ENCODE measurements around the gene KHSRP. TPM values are rescaled to one million over a fixed set of nuclear protein-coding genes. Genes with fewer than 3 reads are reported as not detected.
A peak's percentile ranks its signal among the peaks of the same experiment; 100 is the strongest.

The KHSRP gene
- total and polyA plus RNA-seq, 2 donors (not counting 1 experiment from before 2014, with no cell fraction given) = 79.6 to 205 TPM

- H3K9me3 Mint-ChIP-seq (ENCODE audit: insufficient read depth) = no peaks in the 10 kb centered on the region
- H3K4me3 Mint-ChIP-seq = no peak overlapping the region
- no peak overlapping the region for H3K4me3 ChIP-seq (ENCODE audit: control extremely low read depth in 1 of 5, extremely low read depth in 1 of 5, insufficient read depth in 1 of 5, low read depth in 2 of 5, low read length in 4 of 5)
- H3K9me3 ChIP-seq (ENCODE audit: control extremely low read depth in 1 of 3, control insufficient read depth in 2 of 3, insufficient read depth in 1 of 3, low read length in 2 of 3) = no peaks in the 10 kb centered on the region
- CTCF ChIA-PET = no interaction called here
- POLR2A ChIA-PET = no interaction called here
- no peaks in the 10 kb centered on the region for H3K79me2 ChIP-seq (ENCODE audit: control insufficient read depth, insufficient read depth, low read length)
- H4K20me1 ChIP-seq (ENCODE audit: control insufficient read depth, insufficient read depth, low read length, poor library complexity, severe bottlenecking) = peaks cover 36% of the 10 kb centered on the region
- intact Hi-C loops (cut with micrococcal nuclease) = no loop called here
- no peak overlapping the region for H3K27ac ChIP-seq (ENCODE audit: low read length in 2 of 2)
- no peaks in the 10 kb centered on the region for H3K4me1 ChIP-seq (ENCODE audit: control insufficient read depth in 2 of 2, insufficient read depth in 2 of 2, low read length in 2 of 2)
- DNase-seq (peak; percentile 56), ATAC-seq (ENCODE audit: low read depth) (peak; percentile 61)
- no peak for TF ChIP-seq EZH2 (IDR thresholded peaks at IDR 0.05; ENCODE audit: borderline replicate concordance, insufficient read depth, low read depth, low read length, poor library complexity, severe bottlenecking)
- TF ChIP-seq CTCF (IDR thresholded peaks at IDR 0.05) = peak; percentile 53
- 81% methylated on average over 13 of the region's 15 CpGs for WGBS (ENCODE audit: insufficient coverage)
- no peaks in the 10 kb centered on the region for H3K4me1 Mint-ChIP-seq
- H3K36me3 ChIP-seq (replicated peaks in 1 of 2; ENCODE audit: control extremely low read depth in 1 of 2, control insufficient read depth in 1 of 2, extremely low read depth in 1 of 2, insufficient read depth in 2 of 2, low read length in 1 of 2) = peaks cover 0 to 35% of the 10 kb centered on the region in 2 experiments
- no peak overlapping the region for H3K4me2 ChIP-seq (replicated peaks; ENCODE audit: low read depth, low read length, poor library complexity, severe bottlenecking)
- no peak overlapping the region for H3K9ac ChIP-seq (ENCODE audit: low read length)
- H3K27me3 Mint-ChIP-seq = no peaks in the 10 kb centered on the region
- H3K27ac Mint-ChIP-seq = no peak overlapping the region
- no peak overlapping the region for H2AFZ ChIP-seq (ENCODE audit: insufficient read depth, low read depth, low read length, poor library complexity, severe bottlenecking)
- no peaks in the 10 kb centered on the region for H3K27me3 ChIP-seq (replicated peaks in 1 of 4; ENCODE audit: control extremely low read depth in 1 of 4, control insufficient read depth in 3 of 4, insufficient read depth in 4 of 4, low read length in 3 of 4)
These were observed 12.0 kb downstream of the KHSRP start for GRCh38 chr19:6412447-6413091.

DNA sequence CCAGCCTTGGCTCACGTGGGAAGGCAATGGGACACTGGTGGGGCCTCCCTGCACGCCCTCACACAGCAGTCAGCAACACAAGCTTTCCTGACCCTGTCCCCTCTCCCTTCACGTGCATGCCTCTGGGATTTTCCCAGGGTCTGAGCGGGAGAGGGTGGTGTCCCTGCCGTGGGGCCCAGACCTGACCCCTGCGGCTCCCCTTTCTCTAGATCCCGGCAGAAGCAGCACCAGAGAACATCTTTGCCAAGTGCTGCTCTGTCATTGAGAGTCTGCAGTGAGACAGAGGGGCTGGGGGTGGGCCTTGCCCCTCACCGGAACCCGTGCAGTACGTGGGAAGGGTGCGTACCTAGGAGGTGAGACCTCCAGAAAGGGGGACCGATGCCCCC is 12.6 kb downstream of the KHSRP start:
- H3K27ac ChIP-seq (ENCODE audit: low read length in 2 of 2) = no peak overlapping the region
- H3K27me3 Mint-ChIP-seq = no peaks in the 10 kb centered on the region
- no peaks in the 10 kb centered on the region for H3K9me3 Mint-ChIP-seq (ENCODE audit: insufficient read depth)
- intact Hi-C loops (cut with micrococcal nuclease) = no loop called here
- H3K4me2 ChIP-seq (replicated peaks; ENCODE audit: low read depth, low read length, poor library complexity, severe bottlenecking) = no peak overlapping the region
- H3K4me3 Mint-ChIP-seq = no peak overlapping the region
- WGBS (ENCODE audit: insufficient coverage) = 85% methylated on average over 12 of the region's 12 CpGs
- DNase-seq (no peak), ATAC-seq (ENCODE audit: low read depth) (no peak)
- no peak overlapping the region for H3K27ac Mint-ChIP-seq
- no peaks in the 10 kb centered on the region for H3K27me3 ChIP-seq (replicated peaks in 1 of 4; ENCODE audit: control extremely low read depth in 1 of 4, control insufficient read depth in 3 of 4, insufficient read depth in 4 of 4, low read length in 3 of 4)
- peaks cover 31% of the 10 kb centered on the region for H4K20me1 ChIP-seq (ENCODE audit: control insufficient read depth, insufficient read depth, low read length, poor library complexity, severe bottlenecking)
- no peaks in the 10 kb centered on the region for H3K79me2 ChIP-seq (ENCODE audit: control insufficient read depth, insufficient read depth, low read length)
- TF ChIP-seq EZH2 (IDR thresholded peaks at IDR 0.05; ENCODE audit: borderline replicate concordance, insufficient read depth, low read depth, low read length, poor library complexity, severe bottlenecking) = no peak
- TF ChIP-seq CTCF (IDR thresholded peaks at IDR 0.05) = no peak
- H3K9me3 ChIP-seq (ENCODE audit: control extremely low read depth in 1 of 3, control insufficient read depth in 2 of 3, insufficient read depth in 1 of 3, low read length in 2 of 3) = no peaks in the 10 kb centered on the region
- no peak overlapping the region for H3K9ac ChIP-seq (ENCODE audit: low read length)
- H3K36me3 ChIP-seq (replicated peaks in 1 of 2; ENCODE audit: control extremely low read depth in 1 of 2, control insufficient read depth in 1 of 2, extremely low read depth in 1 of 2, insufficient read depth in 2 of 2, low read length in 1 of 2) = peaks cover 0 to 30% of the 10 kb centered on the region in 2 experiments
- H3K4me3 ChIP-seq (ENCODE audit: control extremely low read depth in 1 of 5, extremely low read depth in 1 of 5, insufficient read depth in 1 of 5, low read depth in 2 of 5, low read length in 4 of 5) = no peak overlapping the region
- H2AFZ ChIP-seq (ENCODE audit: insufficient read depth, low read depth, low read length, poor library complexity, severe bottlenecking) = no peak overlapping the region
- ChIA-PET CTCF (no interaction called here), POLR2A (no interaction called here)
- H3K4me1 ChIP-seq (ENCODE audit: control insufficient read depth in 2 of 2, insufficient read depth in 2 of 2, low read length in 2 of 2) = no peaks in the 10 kb centered on the region
- H3K4me1 Mint-ChIP-seq = no peaks in the 10 kb centered on the region
